DOHH2 (cell line): ENCODE data around the gene NAV2.

Experiments used
- CTCF ChIP-seq: fragments of 200-600 bp; sonication (generic); IDR thresholded peaks from one replicate; pipeline ENCODE4 v1.5.1; 2014; ENCODE audit warnings: antibody characterized with exemption, mild to moderate bottlenecking, low read depth, low read length; ENCODE audit not compliant: poor library complexity, severe bottlenecking
- EZH2phosphoT487 ChIP-seq: fragments of 200-600 bp; sonication (generic); IDR thresholded peaks from 2 replicates; pipeline ENCODE4 v1.6.1; 2017; ENCODE audit warnings: borderline replicate concordance, mild to moderate bottlenecking, antibody characterized with exemption, low read length, moderate library complexity, mixed read lengths

GRCh38 chr11:19829109-19829837, 116.6 kb downstream of the NAV2 start:
- TF ChIP-seq CTCF (no peak), EZH2phosphoT487 (no peak)
